Melanocyte of skin (primary cell): ENCODE measurements around the gene CCDC181. TPM values are rescaled to one million over a fixed set of nuclear protein-coding genes. Genes with fewer than 3 reads are reported as not detected.

Source experiments
- small RNA-seq, 2 donors: library from RNA; depleted of rRNA; stranded (forward); fragments of <200 nt; gene quantifications; one replicate each; pipeline ENCODE3, GENCODE V24; 2012
- total RNA-seq, 2 donors: library from RNA; depleted of rRNA; stranded (reverse); fragments of >200 nt; gene quantifications; 2 replicates each; pipeline ENCODE4 v1.2.3, GENCODE V29; 2012

The CCDC181 gene
- total RNA-seq, result under 1 TPM; 0.33 to 0.69 TPM

GRCh38 chr1:169427081-169427641 is at the start of gene CCDC181:
CCDC181 (minus strand) TSS chr1:169427474; CDS start chr1:169424927, 2,547 bp downstream.

GRCh38 chr1:169367686-169368405 is 59.4 kb downstream of the CCDC181 start, which contains the start of the genes BLZF1 and NME7:
BLZF1 (plus strand) TSS chr1:169368195; CDS start chr1:169369523, 1,328 bp downstream.
NME7 (minus strand) TSS chr1:169367797; CDS start chr1:169367710, 87 bp downstream.

Small RNAs within 50 kb of the gene (small RNA-seq; reads per million reads assigned to genes)
- gene AL021068.2, result 0 reads per million in 2 donors

Other genes starting within 250 kb of the CCDC181 start
- gene NME7, start 59.7 kb downstream of the CCDC181 start, total RNA-seq, result 10 to 100 TPM; 22.0 TPM
- 10 to 100 TPM; 38.3 to 51.3 TPM for gene BLZF1, start 59.3 kb downstream of the CCDC181 start, total RNA-seq
- 100 to 1,000 TPM in 1 of 2 donors, 10 to 100 TPM in 1; 87.4 to 106 TPM for gene SLC19A2, start 58.5 kb upstream of the CCDC181 start, total RNA-seq
- gene F5, start 159.0 kb upstream of the CCDC181 start, total RNA-seq, result not detected
- not detected for gene SELP, start 202.7 kb upstream of the CCDC181 start, total RNA-seq